ENCODE results near the gene RPEL1.
"Not testable (repeated sequence)": the region's sequence is repeated elsewhere in the genome, so short reads cannot be mapped to it uniquely, and the experiment has no call there.

RPEL1 gene

GRCh38 chr10:103238506-103239252 lies 7.0 kb upstream of the RPEL1 start:
- no peak for DNase-seq

GRCh38 chr10:103241262-103242011 lies 4.2 kb upstream of the RPEL1 start:
- no peak for DNase-seq

- peak; percentile 74 for DNase-seq
Measured at GRCh38 chr10:103244666-103245271, 918 bp upstream of the RPEL1 start.

- no peak for DNase-seq
Measured at GRCh38 chr10:103246324-103246723, 637 bp downstream of the RPEL1 start.

- no peak for DNase-seq
Measured at GRCh38 chr10:103254113-103254512, 8.4 kb downstream of the RPEL1 start.

- peak; percentile 37 for DNase-seq
Measured at GRCh38 chr10:103254538-103255325, 9.0 kb downstream of the RPEL1 start.

GRCh38 chr10:103256613-103257012 lies 10.9 kb downstream of the RPEL1 start:
- no peak for DNase-seq

GRCh38 chr10:103257812-103258211 lies 12.1 kb downstream of the RPEL1 start:
- DNase-seq: no peak

- DNase-seq: not testable (repeated sequence)
Measured at GRCh38 chr10:103258928-103259327, 13.2 kb downstream of the RPEL1 start.

GRCh38 chr10:103259989-103260388 lies 14.3 kb downstream of the RPEL1 start:
- no peak for DNase-seq

GRCh38 chr10:103262229-103262628 lies 16.5 kb downstream of the RPEL1 start:
- no peak for DNase-seq

GRCh38 chr10:103265717-103266329 lies 20.1 kb downstream of the RPEL1 start:
- DNase-seq: peak; percentile 54

- DNase-seq: no peak
Measured at GRCh38 chr10:103273041-103273441, 27.4 kb downstream of the RPEL1 start.

GRCh38 chr10:103276251-103276895 lies 30.7 kb downstream of the RPEL1 start:
- DNase-seq: no peak

- peak; percentile 43 for DNase-seq
Measured at GRCh38 chr10:103276896-103277712, 31.4 kb downstream of the RPEL1 start, which contains the start of gene INA. Gene INA (plus strand): TSS chr10:103277138. CDS start chr10:103277212, 74 bp downstream.

- DNase-seq: no peak
Measured at GRCh38 chr10:103277713-103278536, 32.2 kb downstream of the RPEL1 start.

GRCh38 chr10:103278537-103278823 lies 32.8 kb downstream of the RPEL1 start:
- no peak for DNase-seq

- DNase-seq: peak; percentile 77
Measured at GRCh38 chr10:103278862-103279298, 33.2 kb downstream of the RPEL1 start.

- no peak for DNase-seq
Measured at GRCh38 chr10:103280031-103280430, 34.3 kb downstream of the RPEL1 start.

GRCh38 chr10:103280506-103280905 lies 34.8 kb downstream of the RPEL1 start:
- no peak for DNase-seq
